GM23338 (cell line): ENCODE results near the gene EXOC4. TPM values are rescaled to one million over a fixed set of nuclear protein-coding genes. Genes with fewer than 3 reads are reported as not detected.

ENCODE experiments used
- ATAC-seq: fragments of 200-7000 bp; cut with Tn5 transposase; 3 replicates; pipeline ENCODE4 v1.9.1; 2020
- DNase-seq: peaks from one replicate; pipeline ENCODE4 v3.0.0-alpha.2; 2015; ENCODE audit warnings: low spot score
- H2AFZ ChIP-seq: fragments of 200-600 bp; sonication (generic); 2 replicates; pipeline ENCODE4 v1.8.0; 2016; ENCODE audit warnings: antibody characterized with exemption, mild to moderate bottlenecking, moderate library complexity
- H3F3A ChIP-seq: fragments of 200-600 bp; sonication (generic); replicated peaks from 2 replicates; pipeline ENCODE4 v1.8.0; 2017; ENCODE audit warnings: antibody characterized with exemption, mixed run types, low read depth
- H3K27ac ChIP-seq: fragments of 200-600 bp; sonication (generic); 2 replicates; pipeline ENCODE4 v1.6.1; 2016; ENCODE audit warnings: low read depth
- H3K27me3 ChIP-seq: fragments of 200-600 bp; sonication (generic); 2 replicates; pipeline ENCODE4 v1.8.0; 2016; ENCODE audit warnings: mild to moderate bottlenecking, mixed run types, moderate library complexity; ENCODE audit not compliant: insufficient read depth
- H3K36me3 ChIP-seq: fragments of 200-600 bp; sonication (generic); 2 replicates; pipeline ENCODE4 v1.8.0; 2016; ENCODE audit warnings: mild to moderate bottlenecking; ENCODE audit not compliant: insufficient read depth
- H3K4me1 ChIP-seq: fragments of 200-600 bp; sonication (generic); 2 replicates; pipeline ENCODE4 v1.8.0; 2016; ENCODE audit warnings: mild to moderate bottlenecking, moderate library complexity; ENCODE audit not compliant: insufficient read depth
- H3K4me2 ChIP-seq: fragments of 200-600 bp; sonication (generic); 2 replicates; pipeline ENCODE4 v1.7.1; 2017; ENCODE audit warnings: mixed run types
- H3K4me3 ChIP-seq: fragments of 200-600 bp; sonication (generic); 2 replicates; pipeline ENCODE4 v1.6.1; 2016; ENCODE audit warnings: mixed run types
- H3K79me2 ChIP-seq: fragments of 200-600 bp; sonication (generic); replicated peaks from 2 replicates; pipeline ENCODE4 v1.8.0; 2017; ENCODE audit warnings: mild to moderate bottlenecking; ENCODE audit not compliant: insufficient read depth
- H3K9me2 ChIP-seq: fragments of 200-600 bp; sonication (generic); 2 replicates; pipeline ENCODE4 v1.8.0; 2017; ENCODE audit not compliant: insufficient read depth
- H4K20me1 ChIP-seq: fragments of 200-600 bp; sonication (generic); replicated peaks from 2 replicates; pipeline ENCODE4 v1.8.0; 2017; ENCODE audit warnings: mild to moderate bottlenecking; ENCODE audit not compliant: insufficient read depth
- H3K27ac Mint-ChIP-seq: 2 replicates; pipeline ENCODE4 v1.8.0; 2020; ENCODE audit warnings: inconsistent platforms, mild to moderate bottlenecking, moderate library complexity, mixed read lengths
- H3K27me3 Mint-ChIP-seq: 3 replicates; pipeline ENCODE4 v1.8.0; 2022; ENCODE audit warnings: low read depth, mild to moderate bottlenecking, moderate library complexity, mixed read lengths, inconsistent platforms; ENCODE audit not compliant: insufficient read depth, poor library complexity
- H3K36me3 Mint-ChIP-seq: 3 replicates; pipeline ENCODE4 v1.8.0; 2021; ENCODE audit warnings: low read depth, mild to moderate bottlenecking, inconsistent platforms, moderate library complexity, mixed read lengths
- H3K4me1 Mint-ChIP-seq: 3 replicates; pipeline ENCODE4 v1.8.0; 2020; ENCODE audit warnings: mild to moderate bottlenecking, inconsistent platforms, mixed read lengths
- H3K4me3 Mint-ChIP-seq: 3 replicates; pipeline ENCODE4 v1.8.0; 2021; ENCODE audit warnings: moderate library complexity, mild to moderate bottlenecking, inconsistent platforms, mixed read lengths
- H3K9me3 Mint-ChIP-seq: 3 replicates; pipeline ENCODE4 v1.8.0; 2020; ENCODE audit warnings: moderate library complexity, mild to moderate bottlenecking, inconsistent platforms, mixed read lengths
- CREB1 ChIP-seq: fragments of 250-450 bp; sonication (Bioruptor Pico); IDR thresholded peaks from 2 replicates; pipeline ENCODE4 v1.5.0; 2020; ENCODE audit warnings: low read depth, mild to moderate bottlenecking, moderate library complexity
- EZH2 ChIP-seq: fragments of 200-600 bp; sonication (generic); IDR thresholded peaks from one replicate; pipeline ENCODE4 v1.8.0; 2017; ENCODE audit warnings: antibody characterized with exemption, mild to moderate bottlenecking, low read depth; ENCODE audit not compliant: unreplicated experiment
- EZH2phosphoT487 ChIP-seq: fragments of 200-600 bp; sonication (generic); IDR thresholded peaks from one replicate; pipeline ENCODE4 v1.8.1; 2018; ENCODE audit warnings: antibody characterized with exemption; ENCODE audit not compliant: unreplicated experiment
- JUNB ChIP-seq: IDR thresholded peaks from one replicate; pipeline ENCODE4 v1.6.1; 2016; ENCODE audit warnings: antibody characterized with exemption; ENCODE audit not compliant: unreplicated experiment
- NANOG ChIP-seq: IDR thresholded peaks from 2 replicates; pipeline ENCODE4 v1.6.1; 2016; ENCODE audit warnings: antibody characterized with exemption, borderline replicate concordance
- POLR2AphosphoS5 ChIP-seq: IDR thresholded peaks from 2 replicates; pipeline ENCODE4 v1.6.1; 2016; ENCODE audit warnings: antibody characterized with exemption, low read depth
- STAT1 ChIP-seq: IDR thresholded peaks from one replicate; pipeline ENCODE4 v1.6.1; 2016; ENCODE audit warnings: antibody characterized with exemption; ENCODE audit not compliant: unreplicated experiment
- ZNF114 ChIP-seq: fragments of 250-450 bp; sonication (Bioruptor Pico); IDR thresholded peaks from 2 replicates; pipeline ENCODE4 v1.5.0; 2020; ENCODE audit warnings: mild to moderate bottlenecking, moderate library complexity
- ZNF331 ChIP-seq: fragments of 250-450 bp; sonication (Bioruptor Pico); IDR thresholded peaks from 2 replicates; pipeline ENCODE4 v1.5.0; 2020; ENCODE audit warnings: low read depth, mild to moderate bottlenecking, moderate library complexity
- polyA plus RNA-seq: library from polyadenylated mRNA; unstranded; fragments of >200 nt; fragmentation: Nextera tagmentation; extraction: Ambion mirVana; gene quantifications from 2 replicates; pipeline ENCODE4 v1.2.1, GENCODE V29; 2016
- total RNA-seq: library from RNA; depleted of rRNA; stranded (reverse); fragments of >200 nt; shearing (Covaris generic); gene quantifications from 2 replicates; pipeline ENCODE4 v1.2.3, GENCODE V29; 2014
- TF ChIP-seq, protein P1 (sequence below), 2 experiments: fragments of 200-600 bp in 1 of 2; sonication (generic) in 1 of 2; conservative IDR thresholded peaks; 2 replicates each; pipeline versions ENCODE4 v1.5.1 to v1.6.1; 2016 to 2017; ENCODE audit warnings: antibody characterized with exemption in 2 of 2, low read depth in 2 of 2, mild to moderate bottlenecking in 2 of 2, moderate library complexity in 1 of 2
- TF ChIP-seq, protein P2 (sequence below): fragments of 250-450 bp; sonication (Bioruptor Pico); IDR thresholded peaks from 2 replicates; pipeline ENCODE4 v1.5.0; 2020; ENCODE audit warnings: mild to moderate bottlenecking, moderate library complexity
- TF ChIP-seq, protein P3 (sequence below): IDR thresholded peaks from 2 replicates; pipeline ENCODE4 v1.6.1; 2016; ENCODE audit warnings: antibody characterized with exemption
- TF ChIP-seq, protein P4 (sequence below): IDR thresholded peaks from one replicate; pipeline ENCODE4 v1.6.1; 2018; ENCODE audit warnings: antibody characterized with exemption; ENCODE audit not compliant: unreplicated experiment

Gene EXOC4
- total and polyA plus RNA-seq, 2 experiments from 2014 or later: 37.5 to 52.7 TPM

DNA sequence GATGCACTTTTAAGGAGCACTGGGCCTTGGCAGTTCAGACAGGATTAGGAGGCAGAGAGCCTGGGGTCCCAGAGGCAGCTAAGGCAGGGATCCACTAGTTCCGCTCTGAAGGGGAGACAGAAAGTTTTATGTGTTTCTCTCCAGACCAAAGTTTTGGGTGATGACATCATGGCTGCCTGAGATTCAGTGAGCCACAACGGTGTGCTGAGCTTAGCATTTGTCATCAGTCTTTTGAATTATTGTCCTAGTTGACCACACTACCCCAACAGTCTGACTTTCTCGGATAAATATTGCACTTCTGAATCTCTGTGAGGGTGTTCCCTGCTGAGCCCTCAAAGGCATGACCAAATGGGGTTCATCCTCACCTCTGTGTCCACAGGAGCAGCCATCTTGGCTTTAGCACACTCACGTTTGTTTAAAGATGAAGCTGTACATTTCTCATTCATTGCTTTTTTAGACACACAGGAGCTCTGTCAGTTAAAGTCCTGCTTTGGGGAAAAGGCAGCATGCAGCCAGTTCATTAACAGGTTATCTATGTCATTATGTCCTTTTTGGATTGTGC, 576.5 kb downstream of the EXOC4 start:
- no peak for DNase-seq
- Mint-ChIP-seq H3K4me1 (peaks cover 3% of the 10 kb centered on the region; the same call in 1 of the 3 replicates), H3K27ac (no peak overlapping the region), H3K9me3 (peaks cover 5% of the 10 kb centered on the region; the same call in 2 of the 3 replicates), H3K36me3 (peaks cover 11% of the 10 kb centered on the region; the same call in 2 of the 3 replicates), H3K4me3 (no peak overlapping the region), H3K27me3 (no peaks in the 10 kb centered on the region)
- no peaks in the 10 kb centered on the region for H3K36me3 ChIP-seq
- H3K4me3 ChIP-seq: no peak overlapping the region
- TF ChIP-seq, protein P1, sequence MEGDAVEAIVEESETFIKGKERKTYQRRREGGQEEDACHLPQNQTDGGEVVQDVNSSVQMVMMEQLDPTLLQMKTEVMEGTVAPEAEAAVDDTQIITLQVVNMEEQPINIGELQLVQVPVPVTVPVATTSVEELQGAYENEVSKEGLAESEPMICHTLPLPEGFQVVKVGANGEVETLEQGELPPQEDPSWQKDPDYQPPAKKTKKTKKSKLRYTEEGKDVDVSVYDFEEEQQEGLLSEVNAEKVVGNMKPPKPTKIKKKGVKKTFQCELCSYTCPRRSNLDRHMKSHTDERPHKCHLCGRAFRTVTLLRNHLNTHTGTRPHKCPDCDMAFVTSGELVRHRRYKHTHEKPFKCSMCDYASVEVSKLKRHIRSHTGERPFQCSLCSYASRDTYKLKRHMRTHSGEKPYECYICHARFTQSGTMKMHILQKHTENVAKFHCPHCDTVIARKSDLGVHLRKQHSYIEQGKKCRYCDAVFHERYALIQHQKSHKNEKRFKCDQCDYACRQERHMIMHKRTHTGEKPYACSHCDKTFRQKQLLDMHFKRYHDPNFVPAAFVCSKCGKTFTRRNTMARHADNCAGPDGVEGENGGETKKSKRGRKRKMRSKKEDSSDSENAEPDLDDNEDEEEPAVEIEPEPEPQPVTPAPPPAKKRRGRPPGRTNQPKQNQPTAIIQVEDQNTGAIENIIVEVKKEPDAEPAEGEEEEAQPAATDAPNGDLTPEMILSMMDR (conservative IDR thresholded peaks at IDR 0.05; ENCODE audit: low read depth in 2 of 2): no peak
- TF ChIP-seq ZNF331 (CRISPR knock-in tag) (no peak), CREB1 (CRISPR knock-in tag) (no peak), POLR2AphosphoS5 (no peak), STAT1 (no peak), JUNB (no peak), ZNF114 (CRISPR knock-in tag) (no peak), NANOG (no peak), EZH2phosphoT487 (no peak), EZH2 (no peak)
- TF ChIP-seq, protein P2, sequence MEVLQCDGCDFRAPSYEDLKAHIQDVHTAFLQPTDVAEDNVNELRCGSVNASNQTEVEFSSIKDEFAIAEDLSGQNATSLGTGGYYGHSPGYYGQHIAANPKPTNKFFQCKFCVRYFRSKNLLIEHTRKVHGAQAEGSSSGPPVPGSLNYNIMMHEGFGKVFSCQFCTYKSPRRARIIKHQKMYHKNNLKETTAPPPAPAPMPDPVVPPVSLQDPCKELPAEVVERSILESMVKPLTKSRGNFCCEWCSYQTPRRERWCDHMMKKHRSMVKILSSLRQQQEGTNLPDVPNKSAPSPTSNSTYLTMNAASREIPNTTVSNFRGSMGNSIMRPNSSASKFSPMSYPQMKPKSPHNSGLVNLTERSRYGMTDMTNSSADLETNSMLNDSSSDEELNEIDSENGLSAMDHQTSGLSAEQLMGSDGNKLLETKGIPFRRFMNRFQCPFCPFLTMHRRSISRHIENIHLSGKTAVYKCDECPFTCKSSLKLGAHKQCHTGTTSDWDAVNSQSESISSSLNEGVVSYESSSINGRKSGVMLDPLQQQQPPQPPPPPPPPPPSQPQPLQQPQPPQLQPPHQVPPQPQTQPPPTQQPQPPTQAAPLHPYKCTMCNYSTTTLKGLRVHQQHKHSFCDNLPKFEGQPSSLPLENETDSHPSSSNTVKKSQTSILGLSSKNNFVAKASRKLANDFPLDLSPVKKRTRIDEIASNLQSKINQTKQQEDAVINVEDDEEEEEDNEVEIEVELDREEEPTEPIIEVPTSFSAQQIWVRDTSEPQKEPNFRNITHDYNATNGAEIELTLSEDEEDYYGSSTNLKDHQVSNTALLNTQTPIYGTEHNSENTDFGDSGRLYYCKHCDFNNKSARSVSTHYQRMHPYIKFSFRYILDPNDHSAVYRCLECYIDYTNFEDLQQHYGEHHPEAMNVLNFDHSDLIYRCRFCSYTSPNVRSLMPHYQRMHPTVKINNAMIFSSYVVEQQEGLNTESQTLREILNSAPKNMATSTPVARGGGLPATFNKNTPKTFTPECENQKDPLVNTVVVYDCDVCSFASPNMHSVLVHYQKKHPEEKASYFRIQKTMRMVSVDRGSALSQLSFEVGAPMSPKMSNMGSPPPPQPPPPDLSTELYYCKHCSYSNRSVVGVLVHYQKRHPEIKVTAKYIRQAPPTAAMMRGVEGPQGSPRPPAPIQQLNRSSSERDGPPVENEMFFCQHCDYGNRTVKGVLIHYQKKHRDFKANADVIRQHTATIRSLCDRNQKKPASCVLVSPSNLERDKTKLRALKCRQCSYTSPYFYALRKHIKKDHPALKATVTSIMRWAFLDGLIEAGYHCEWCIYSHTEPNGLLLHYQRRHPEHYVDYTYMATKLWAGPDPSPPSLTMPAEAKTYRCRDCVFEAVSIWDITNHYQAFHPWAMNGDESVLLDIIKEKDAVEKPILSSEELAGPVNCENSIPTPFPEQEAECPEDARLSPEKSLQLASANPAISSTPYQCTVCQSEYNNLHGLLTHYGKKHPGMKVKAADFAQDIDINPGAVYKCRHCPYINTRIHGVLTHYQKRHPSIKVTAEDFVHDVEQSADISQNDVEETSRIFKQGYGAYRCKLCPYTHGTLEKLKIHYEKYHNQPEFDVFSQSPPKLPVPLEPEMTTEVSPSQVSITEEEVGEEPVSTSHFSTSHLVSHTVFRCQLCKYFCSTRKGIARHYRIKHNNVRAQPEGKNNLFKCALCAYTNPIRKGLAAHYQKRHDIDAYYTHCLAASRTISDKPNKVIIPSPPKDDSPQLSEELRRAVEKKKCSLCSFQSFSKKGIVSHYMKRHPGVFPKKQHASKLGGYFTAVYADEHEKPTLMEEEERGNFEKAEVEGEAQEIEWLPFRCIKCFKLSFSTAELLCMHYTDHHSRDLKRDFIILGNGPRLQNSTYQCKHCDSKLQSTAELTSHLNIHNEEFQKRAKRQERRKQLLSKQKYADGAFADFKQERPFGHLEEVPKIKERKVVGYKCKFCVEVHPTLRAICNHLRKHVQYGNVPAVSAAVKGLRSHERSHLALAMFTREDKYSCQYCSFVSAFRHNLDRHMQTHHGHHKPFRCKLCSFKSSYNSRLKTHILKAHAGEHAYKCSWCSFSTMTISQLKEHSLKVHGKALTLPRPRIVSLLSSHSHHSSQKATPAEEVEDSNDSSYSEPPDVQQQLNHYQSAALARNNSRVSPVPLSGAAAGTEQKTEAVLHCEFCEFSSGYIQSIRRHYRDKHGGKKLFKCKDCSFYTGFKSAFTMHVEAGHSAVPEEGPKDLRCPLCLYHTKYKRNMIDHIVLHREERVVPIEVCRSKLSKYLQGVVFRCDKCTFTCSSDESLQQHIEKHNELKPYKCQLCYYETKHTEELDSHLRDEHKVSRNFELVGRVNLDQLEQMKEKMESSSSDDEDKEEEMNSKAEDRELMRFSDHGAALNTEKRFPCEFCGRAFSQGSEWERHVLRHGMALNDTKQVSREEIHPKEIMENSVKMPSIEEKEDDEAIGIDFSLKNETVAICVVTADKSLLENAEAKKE (CRISPR knock-in tag): no peak
- TF ChIP-seq, protein P3, sequence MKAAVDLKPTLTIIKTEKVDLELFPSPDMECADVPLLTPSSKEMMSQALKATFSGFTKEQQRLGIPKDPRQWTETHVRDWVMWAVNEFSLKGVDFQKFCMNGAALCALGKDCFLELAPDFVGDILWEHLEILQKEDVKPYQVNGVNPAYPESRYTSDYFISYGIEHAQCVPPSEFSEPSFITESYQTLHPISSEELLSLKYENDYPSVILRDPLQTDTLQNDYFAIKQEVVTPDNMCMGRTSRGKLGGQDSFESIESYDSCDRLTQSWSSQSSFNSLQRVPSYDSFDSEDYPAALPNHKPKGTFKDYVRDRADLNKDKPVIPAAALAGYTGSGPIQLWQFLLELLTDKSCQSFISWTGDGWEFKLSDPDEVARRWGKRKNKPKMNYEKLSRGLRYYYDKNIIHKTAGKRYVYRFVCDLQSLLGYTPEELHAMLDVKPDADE: no peak
- TF ChIP-seq, protein P4, sequence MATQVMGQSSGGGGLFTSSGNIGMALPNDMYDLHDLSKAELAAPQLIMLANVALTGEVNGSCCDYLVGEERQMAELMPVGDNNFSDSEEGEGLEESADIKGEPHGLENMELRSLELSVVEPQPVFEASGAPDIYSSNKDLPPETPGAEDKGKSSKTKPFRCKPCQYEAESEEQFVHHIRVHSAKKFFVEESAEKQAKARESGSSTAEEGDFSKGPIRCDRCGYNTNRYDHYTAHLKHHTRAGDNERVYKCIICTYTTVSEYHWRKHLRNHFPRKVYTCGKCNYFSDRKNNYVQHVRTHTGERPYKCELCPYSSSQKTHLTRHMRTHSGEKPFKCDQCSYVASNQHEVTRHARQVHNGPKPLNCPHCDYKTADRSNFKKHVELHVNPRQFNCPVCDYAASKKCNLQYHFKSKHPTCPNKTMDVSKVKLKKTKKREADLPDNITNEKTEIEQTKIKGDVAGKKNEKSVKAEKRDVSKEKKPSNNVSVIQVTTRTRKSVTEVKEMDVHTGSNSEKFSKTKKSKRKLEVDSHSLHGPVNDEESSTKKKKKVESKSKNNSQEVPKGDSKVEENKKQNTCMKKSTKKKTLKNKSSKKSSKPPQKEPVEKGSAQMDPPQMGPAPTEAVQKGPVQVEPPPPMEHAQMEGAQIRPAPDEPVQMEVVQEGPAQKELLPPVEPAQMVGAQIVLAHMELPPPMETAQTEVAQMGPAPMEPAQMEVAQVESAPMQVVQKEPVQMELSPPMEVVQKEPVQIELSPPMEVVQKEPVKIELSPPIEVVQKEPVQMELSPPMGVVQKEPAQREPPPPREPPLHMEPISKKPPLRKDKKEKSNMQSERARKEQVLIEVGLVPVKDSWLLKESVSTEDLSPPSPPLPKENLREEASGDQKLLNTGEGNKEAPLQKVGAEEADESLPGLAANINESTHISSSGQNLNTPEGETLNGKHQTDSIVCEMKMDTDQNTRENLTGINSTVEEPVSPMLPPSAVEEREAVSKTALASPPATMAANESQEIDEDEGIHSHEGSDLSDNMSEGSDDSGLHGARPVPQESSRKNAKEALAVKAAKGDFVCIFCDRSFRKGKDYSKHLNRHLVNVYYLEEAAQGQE: no peak
- H3K79me2 ChIP-seq: no peaks in the 10 kb centered on the region
- no peak overlapping the region for H2AFZ ChIP-seq
- H3F3A ChIP-seq: no peaks in the 10 kb centered on the region
- H3K9me2 ChIP-seq: no peaks in the 10 kb centered on the region
- H3K4me2 ChIP-seq: no peak overlapping the region
- H3K27me3 ChIP-seq: no peaks in the 10 kb centered on the region
- no peak for ATAC-seq
- H4K20me1 ChIP-seq: no peaks in the 10 kb centered on the region
- H3K4me1 ChIP-seq: no peaks in the 10 kb centered on the region; the same call in 1 of the 2 replicates
- no peak overlapping the region for H3K27ac ChIP-seq
